Measurements from ENCODE around the gene TIMM13. TPM values are rescaled to one million over a fixed set of nuclear protein-coding genes. Genes with fewer than 3 reads are reported as not detected.
"Not testable (repeated sequence)": the region's sequence is repeated elsewhere in the genome, so short reads cannot be mapped to it uniquely, and the experiment has no call there.

Gene TIMM13
- total RNA-seq, 4 donors from 2014 or later = 28.8 to 43.6 (median 41.1) TPM

GRCh38 chr19:2421581-2422306 lies 5.6 kb downstream of the TIMM13 start:
- no peak for ATAC-seq (ENCODE audit: low FRiP score)
- no peak for DNase-seq (ENCODE audit: low spot score)
- no peak for TF ChIP-seq CTCF (IDR thresholded peaks at IDR 0.05)

- ATAC-seq (ENCODE audit: low FRiP score) (no peak), DNase-seq (ENCODE audit: low spot score) (no peak)
- no peak for TF ChIP-seq CTCF (IDR thresholded peaks at IDR 0.05)
Observed at GRCh38 chr19:2420490-2420889, 6.9 kb downstream of the TIMM13 start.

- no peak for DNase-seq (ENCODE audit: low spot score)
- no peak for ATAC-seq (ENCODE audit: low FRiP score)
- TF ChIP-seq CTCF (IDR thresholded peaks at IDR 0.05) = no peak
Observed at GRCh38 chr19:2419754-2420153, 7.6 kb downstream of the TIMM13 start.

DNA sequence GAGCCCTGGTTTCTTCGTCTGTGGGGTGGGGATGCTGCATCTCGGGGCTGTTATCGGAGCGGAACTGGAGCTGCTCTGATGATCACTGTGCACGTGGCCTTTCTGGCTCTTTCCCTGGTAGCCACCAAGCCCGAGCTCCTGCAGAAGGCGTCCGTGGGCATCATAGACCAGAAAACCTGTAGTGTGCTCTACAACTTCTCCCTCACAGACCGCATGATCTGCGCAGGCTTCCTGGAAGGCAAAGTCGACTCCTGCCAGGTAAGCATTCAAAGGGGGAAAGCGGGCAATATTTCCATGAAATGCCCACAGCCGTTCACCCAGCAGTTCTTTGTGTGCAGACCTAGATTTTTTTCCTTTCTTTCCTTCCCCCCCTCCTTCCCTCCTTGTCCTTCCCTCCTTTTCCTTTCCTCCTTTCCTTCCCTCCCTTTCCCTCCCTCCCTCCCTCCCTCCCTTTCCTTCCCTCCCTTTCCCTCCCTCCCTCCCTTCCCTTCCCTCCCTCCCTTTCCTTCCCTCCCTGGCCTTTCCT lies 9.4 kb downstream of the TIMM13 start:
- ATAC-seq (ENCODE audit: low FRiP score) (no peak), DNase-seq (ENCODE audit: low spot score) (no peak)
- TF ChIP-seq CTCF (IDR thresholded peaks at IDR 0.05) = no peak

DNA sequence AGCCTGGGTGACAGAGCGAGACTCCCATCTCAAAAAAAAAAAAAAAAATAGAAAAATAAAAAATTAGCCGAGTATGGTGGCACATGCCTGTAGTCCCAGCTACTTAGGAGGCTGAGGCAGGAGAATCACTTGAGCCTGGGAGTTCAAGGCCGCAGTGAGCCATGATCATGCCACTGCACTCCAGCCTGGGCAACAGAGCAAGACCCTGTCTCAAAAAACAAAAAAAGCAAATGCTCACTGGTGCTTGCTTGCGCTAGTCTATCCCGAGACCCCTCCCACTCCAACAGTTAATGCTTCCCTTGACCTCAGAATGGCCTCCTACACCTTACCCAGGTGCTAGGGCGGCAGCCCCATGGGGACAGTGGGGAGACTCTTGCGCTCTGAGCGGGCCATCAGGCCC lies 9.9 kb downstream of the TIMM13 start:
- not testable (repeated sequence) for ATAC-seq (ENCODE audit: low FRiP score); DNase-seq (ENCODE audit: low spot score)

DNA sequence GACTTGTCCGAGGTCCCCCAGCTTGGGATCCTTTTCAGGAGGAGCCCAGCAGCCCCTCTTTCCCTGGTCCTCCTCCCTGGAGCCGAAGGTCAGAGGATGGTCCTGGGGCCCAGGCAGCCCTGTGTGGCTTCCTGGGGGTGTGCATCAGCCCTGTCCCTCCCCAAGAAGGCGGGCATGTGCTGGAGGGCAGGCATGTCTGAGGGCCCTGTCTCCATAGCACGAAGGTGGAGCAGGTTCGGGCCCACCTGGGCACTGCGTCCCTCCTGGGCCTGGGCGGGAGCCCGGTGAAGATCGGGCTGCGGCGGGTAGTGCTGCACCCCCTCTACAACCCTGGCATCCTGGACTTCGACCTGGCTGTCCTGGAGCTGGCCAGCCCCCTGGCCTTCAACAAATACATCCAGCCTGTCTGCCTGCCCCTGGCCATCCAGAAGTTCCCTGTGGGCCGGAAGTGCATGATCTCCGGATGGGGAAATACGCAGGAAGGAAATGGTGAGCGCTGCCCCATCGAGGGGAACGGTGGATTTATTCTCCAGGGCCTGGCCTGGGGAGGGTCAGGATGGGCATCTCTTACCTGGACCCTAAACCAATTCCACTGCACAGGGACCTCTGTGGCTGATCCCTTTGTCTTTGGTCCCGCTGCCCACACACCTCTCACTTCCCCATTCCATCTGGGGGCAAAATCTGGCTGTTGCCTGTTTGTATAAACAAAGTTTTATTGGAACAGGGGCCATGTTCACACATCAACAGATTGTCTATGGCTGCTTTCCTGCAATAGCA lies 10.9 kb downstream of the TIMM13 start:
- no peak for ATAC-seq (ENCODE audit: low FRiP score)
- no peak for DNase-seq (ENCODE audit: low spot score)
- TF ChIP-seq CTCF (IDR thresholded peaks at IDR 0.05) = no peak

DNA sequence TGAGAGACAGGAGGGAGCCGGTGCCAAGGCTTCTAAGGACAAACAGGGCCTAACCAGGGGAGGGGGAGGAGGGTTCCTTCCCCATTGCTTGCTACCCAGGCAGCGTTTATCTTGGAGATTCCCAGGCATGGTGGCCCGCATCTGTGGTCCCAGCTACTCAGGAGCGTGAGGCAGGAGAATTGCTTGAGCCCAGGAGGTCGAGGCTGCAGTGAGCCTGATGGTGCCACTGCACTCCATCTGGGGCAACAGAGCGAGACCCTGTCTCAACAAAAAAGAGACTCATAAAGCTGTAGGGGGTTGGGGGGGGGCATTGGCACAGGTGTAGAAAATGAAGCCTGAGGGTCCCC lies 11.4 kb downstream of the TIMM13 start:
- no peak for DNase-seq (ENCODE audit: low spot score)
- no peak for ATAC-seq (ENCODE audit: low FRiP score)
- TF ChIP-seq CTCF (IDR thresholded peaks at IDR 0.05) = no peak

Data from omental fat pad (tissue), 4 donors.